GM06990 (cell line): ENCODE data around the gene RIPOR3.

Source experiments
- DNase-seq: peaks from one replicate; pipeline ENCODE4 v3.0.0-alpha.2; 2011; ENCODE audit not compliant: insufficient read length; ENCODE audit errors: extremely low read depth
- H3K27me3 ChIP-seq: replicated peaks from 2 replicates; pipeline ENCODE4 v1.6.0; 2011; ENCODE audit warnings: low read length; ENCODE audit not compliant: control insufficient read depth, insufficient read depth
- H3K36me3 ChIP-seq: 2 replicates; pipeline ENCODE4 v1.5.1; 2011; ENCODE audit warnings: low read length; ENCODE audit not compliant: control insufficient read depth, insufficient read depth
- H3K4me3 ChIP-seq: replicated peaks from 2 replicates; pipeline ENCODE4 v1.5.1; 2011; ENCODE audit warnings: low read depth, mild to moderate bottlenecking, control low read depth, low read length
- TF ChIP-seq, protein P1 (sequence below): IDR thresholded peaks from 2 replicates; pipeline ENCODE4 v1.5.1; 2011; ENCODE audit warnings: low read length, control low read depth, mild to moderate bottlenecking, inconsistent platforms; ENCODE audit not compliant: insufficient read depth, poor library complexity, severe bottlenecking

Gene RIPOR3

DNA sequence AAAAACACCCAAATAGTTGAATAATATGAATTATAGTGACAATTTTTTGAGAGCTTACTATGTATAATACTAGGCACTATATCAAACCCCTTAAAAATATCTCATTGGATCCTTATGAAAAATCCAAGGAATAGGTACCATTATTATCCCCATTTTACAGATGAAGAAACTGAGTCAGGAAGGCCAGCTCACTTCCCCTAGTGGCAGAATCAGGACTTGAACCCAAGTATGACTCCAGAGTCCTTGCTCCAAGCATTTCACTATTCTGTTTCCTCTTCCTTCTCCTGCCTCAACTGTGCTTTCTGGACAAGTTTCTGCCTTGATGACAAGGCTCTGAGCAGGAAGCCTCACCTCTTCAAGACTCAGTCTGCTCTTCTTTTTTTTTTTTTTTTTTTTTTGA, 29.2 kb upstream of the RIPOR3 start:
- no peak overlapping the region for H3K4me3 ChIP-seq
- H3K36me3 ChIP-seq = no peaks in the 10 kb centered on the region
- H3K27me3 ChIP-seq = no peaks in the 10 kb centered on the region; the same call in 1 of the 2 replicates
- DNase-seq = no peak
- TF ChIP-seq, protein P1, sequence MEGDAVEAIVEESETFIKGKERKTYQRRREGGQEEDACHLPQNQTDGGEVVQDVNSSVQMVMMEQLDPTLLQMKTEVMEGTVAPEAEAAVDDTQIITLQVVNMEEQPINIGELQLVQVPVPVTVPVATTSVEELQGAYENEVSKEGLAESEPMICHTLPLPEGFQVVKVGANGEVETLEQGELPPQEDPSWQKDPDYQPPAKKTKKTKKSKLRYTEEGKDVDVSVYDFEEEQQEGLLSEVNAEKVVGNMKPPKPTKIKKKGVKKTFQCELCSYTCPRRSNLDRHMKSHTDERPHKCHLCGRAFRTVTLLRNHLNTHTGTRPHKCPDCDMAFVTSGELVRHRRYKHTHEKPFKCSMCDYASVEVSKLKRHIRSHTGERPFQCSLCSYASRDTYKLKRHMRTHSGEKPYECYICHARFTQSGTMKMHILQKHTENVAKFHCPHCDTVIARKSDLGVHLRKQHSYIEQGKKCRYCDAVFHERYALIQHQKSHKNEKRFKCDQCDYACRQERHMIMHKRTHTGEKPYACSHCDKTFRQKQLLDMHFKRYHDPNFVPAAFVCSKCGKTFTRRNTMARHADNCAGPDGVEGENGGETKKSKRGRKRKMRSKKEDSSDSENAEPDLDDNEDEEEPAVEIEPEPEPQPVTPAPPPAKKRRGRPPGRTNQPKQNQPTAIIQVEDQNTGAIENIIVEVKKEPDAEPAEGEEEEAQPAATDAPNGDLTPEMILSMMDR = no peak

GRCh38 chr20:50720026-50720425, 28.7 kb upstream of the RIPOR3 start:
- no peak for DNase-seq
- Histone ChIP-seq H3K27me3 (no peaks in the 10 kb centered on the region; the same call in 1 of the 2 replicates), H3K4me3 (no peak overlapping the region), H3K36me3 (no peaks in the 10 kb centered on the region)
- TF ChIP-seq, protein P1 = no peak

- no peaks in the 10 kb centered on the region; the same call in 1 of the 2 replicates for H3K27me3 ChIP-seq
- H3K36me3 ChIP-seq = no peaks in the 10 kb centered on the region
- H3K4me3 ChIP-seq = no peak overlapping the region
- no peak for DNase-seq
- TF ChIP-seq, protein P1 = no peak
Observed at GRCh38 chr20:50719328-50719727, 28.0 kb upstream of the RIPOR3 start.

- no peak for DNase-seq
- H3K4me3 ChIP-seq = no peak overlapping the region
- no peaks in the 10 kb centered on the region for H3K36me3 ChIP-seq
- TF ChIP-seq, protein P1 = no peak
- no peaks in the 10 kb centered on the region; the same call in 1 of the 2 replicates for H3K27me3 ChIP-seq
Observed at GRCh38 chr20:50717974-50718761, 26.8 kb upstream of the RIPOR3 start.

DNA sequence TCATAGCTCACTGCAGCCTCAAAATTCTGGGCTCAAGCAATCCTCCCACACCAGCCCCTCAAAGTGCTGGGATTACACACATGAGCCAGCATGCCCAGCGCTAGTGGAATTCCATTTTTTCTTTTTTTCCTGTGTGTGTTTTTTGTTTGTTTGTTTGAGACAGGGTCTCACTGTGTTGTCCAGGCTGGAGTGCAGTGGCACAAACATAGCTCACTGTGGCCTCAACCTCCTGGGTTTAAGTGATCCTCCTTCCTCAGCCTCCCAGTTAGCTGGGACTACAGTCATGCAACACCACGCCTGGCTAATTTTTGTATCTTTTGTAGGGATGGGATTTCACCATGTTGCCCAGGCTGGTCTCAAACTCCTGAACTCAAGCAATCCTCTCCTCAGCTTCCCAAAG, 26.0 kb upstream of the RIPOR3 start:
- TF ChIP-seq, protein P1 = no peak
- no peak for DNase-seq
- H3K4me3 ChIP-seq = no peak overlapping the region
- no peaks in the 10 kb centered on the region for H3K36me3 ChIP-seq
- H3K27me3 ChIP-seq = no peaks in the 10 kb centered on the region; the same call in none of the 2 replicates
